Smooth muscle cell (in vitro differentiated cells): ENCODE results near the gene TRIM2. TPM values are rescaled to one million over a fixed set of nuclear protein-coding genes. Genes with fewer than 3 reads are reported as not detected.
A peak's percentile ranks its signal among the peaks of the same experiment; 100 is the strongest.

Experiments
- DNase-seq: peaks from one replicate; lab custom pipeline; 2025; ENCODE audit not compliant: unreplicated experiment; lab: John Stamatoyannopoulos, UW
- H2AFZ ChIP-seq: fragments of 200-600 bp; sonication (generic); 2 replicates; pipeline ENCODE4 v1.6.0; 2016; ENCODE audit warnings: antibody characterized with exemption, low read depth, mild to moderate bottlenecking
- H3F3A ChIP-seq: fragments of 200-600 bp; sonication (generic); 2 replicates; pipeline ENCODE4 v1.6.0; 2017; ENCODE audit warnings: antibody characterized with exemption, low read depth
- H3K27ac ChIP-seq: fragments of 200-600 bp; sonication (generic); 2 replicates; pipeline ENCODE4 v1.5.1; 2016; ENCODE audit warnings: low read depth, mild to moderate bottlenecking
- H3K27me3 ChIP-seq: fragments of 200-600 bp; sonication (generic); 2 replicates; pipeline ENCODE4 v1.6.1; 2016; ENCODE audit warnings: low read depth, mild to moderate bottlenecking
- H3K36me3 ChIP-seq: fragments of 200-600 bp; sonication (generic); 2 replicates; pipeline ENCODE4 v1.5.1; 2016; ENCODE audit warnings: low read depth
- H3K4me1 ChIP-seq: fragments of 200-600 bp; sonication (generic); 2 replicates; pipeline ENCODE4 v1.5.1; 2016; ENCODE audit warnings: low read depth
- H3K4me2 ChIP-seq: fragments of 200-600 bp; sonication (generic); 2 replicates; pipeline ENCODE4 v1.6.0; 2016; ENCODE audit warnings: mild to moderate bottlenecking
- H3K4me3 ChIP-seq: fragments of 200-600 bp; sonication (generic); 2 replicates; pipeline ENCODE4 v1.5.1; 2016; ENCODE audit warnings: mild to moderate bottlenecking
- H3K79me2 ChIP-seq: fragments of 200-600 bp; sonication (generic); 2 replicates; pipeline ENCODE4 v1.6.0; 2016; ENCODE audit warnings: low read depth, mild to moderate bottlenecking
- H3K9ac ChIP-seq: fragments of 200-600 bp; sonication (generic); 2 replicates; pipeline ENCODE4 v1.6.0; 2016; ENCODE audit warnings: low read depth
- H3K9me3 ChIP-seq: fragments of 200-600 bp; sonication (generic); replicated peaks from 2 replicates; pipeline ENCODE4 v1.5.1; 2016; ENCODE audit warnings: low read depth
- H4K20me1 ChIP-seq: fragments of 200-600 bp; sonication (generic); 2 replicates; pipeline ENCODE4 v1.6.0; 2016; ENCODE audit warnings: low read depth
- CTCF ChIP-seq: fragments of 200-600 bp; sonication (generic); IDR thresholded peaks from 2 replicates; pipeline ENCODE4 v1.5.1; 2017; ENCODE audit warnings: borderline replicate concordance, mild to moderate bottlenecking, antibody characterized with exemption; ENCODE audit not compliant: insufficient read depth, poor library complexity, severe bottlenecking
- WGBS: methylation state at CpG from one replicate; pipeline ENCODE4 v1.1.7; 2016; ENCODE audit warnings: low lambda C conversion rate; 5-methylcytosine and 5-hydroxymethylcytosine counted together
- polyA plus RNA-seq: library from polyadenylated mRNA; unstranded; fragments of >200 nt; fragmentation: Nextera tagmentation; extraction: Ambion mirVana; gene quantifications from 2 replicates; pipeline ENCODE4 v1.2.1, GENCODE V29; 2016
- total RNA-seq: library from RNA; depleted of rRNA; stranded (reverse); fragments of >200 nt; gene quantifications from 2 replicates; pipeline ENCODE4 v1.2.3, GENCODE V29; 2014

Gene TRIM2
- total and polyA plus RNA-seq, 2 experiments from 2014 or later = 9.1 to 33.4 TPM

GRCh38 chr4:153209410-153209809 lies 5.2 kb downstream of the TRIM2 start:
- no peak overlapping the region for H3K4me2 ChIP-seq
- no peaks in the 10 kb centered on the region for H3K36me3 ChIP-seq
- H3K4me3 ChIP-seq = no peak overlapping the region
- 50% methylated on average over 5 of the region's 5 CpGs for WGBS
- no peaks in the 10 kb centered on the region for H4K20me1 ChIP-seq
- H3K9me3 ChIP-seq = no peaks in the 10 kb centered on the region
- no peaks in the 10 kb centered on the region for H3K79me2 ChIP-seq
- H3K27me3 ChIP-seq = no peaks in the 10 kb centered on the region
- no peak overlapping the region for H3K9ac ChIP-seq
- H2AFZ ChIP-seq = no peak overlapping the region
- no peak for DNase-seq
- H3K27ac ChIP-seq = no peak overlapping the region
- TF ChIP-seq CTCF = no peak
- peaks cover 7% of the 10 kb centered on the region for H3F3A ChIP-seq
- peaks cover 27% of the 10 kb centered on the region for H3K4me1 ChIP-seq

- Histone ChIP-seq H3K79me2 (no peaks in the 10 kb centered on the region), H3K27ac (no peak overlapping the region), H3K4me3 (no peak overlapping the region), H3K9ac (no peak overlapping the region), H2AFZ (no peak overlapping the region), H3K4me1 (peaks cover 15% of the 10 kb centered on the region), H3F3A (peaks cover 7% of the 10 kb centered on the region), H3K9me3 (no peaks in the 10 kb centered on the region), H3K4me2 (no peak overlapping the region), H3K36me3 (no peaks in the 10 kb centered on the region), H4K20me1 (no peaks in the 10 kb centered on the region), H3K27me3 (no peaks in the 10 kb centered on the region)
- WGBS = 86% methylated on average over 1 of the region's 1 CpG
- no peak for DNase-seq
- TF ChIP-seq CTCF = no peak
Measured at GRCh38 chr4:153210727-153211126, 6.5 kb downstream of the TRIM2 start.

DNA sequence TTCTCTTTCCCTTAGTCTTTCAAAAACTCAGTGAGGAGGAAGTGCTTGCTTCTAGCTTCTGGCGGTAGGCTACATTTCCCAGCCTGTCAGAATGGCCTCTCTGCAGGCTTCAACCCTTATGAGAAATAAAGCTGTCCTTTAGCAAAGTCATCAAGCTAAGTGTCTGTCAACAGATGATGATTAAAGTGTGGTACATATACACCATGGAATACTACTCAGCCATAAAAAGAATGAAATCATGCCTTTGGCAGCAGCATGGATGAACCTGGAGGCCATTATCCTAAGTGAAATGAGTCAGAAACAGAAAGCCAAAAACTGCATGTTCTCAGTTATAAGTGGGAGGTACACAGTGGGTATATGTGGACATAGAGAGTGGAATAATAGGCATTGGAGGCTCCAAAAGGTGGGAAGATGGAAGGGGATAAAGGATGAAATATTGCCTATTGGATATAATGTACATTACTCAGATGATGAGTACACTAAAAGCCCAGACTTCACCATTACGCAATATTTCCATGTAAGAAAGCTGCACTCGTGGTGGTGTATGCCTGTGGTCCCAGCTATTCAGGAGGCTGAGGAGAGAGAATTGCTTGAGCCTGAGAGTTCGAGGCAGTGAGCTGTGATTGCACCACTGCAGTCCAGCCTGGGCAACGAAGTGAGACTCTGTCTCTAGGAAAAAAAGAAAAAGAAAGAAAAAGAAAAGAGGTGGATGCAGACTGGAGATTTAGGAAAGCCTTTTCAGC lies 7.9 kb downstream of the TRIM2 start:
- Histone ChIP-seq H3K4me2 (peak overlapping the region; percentile 24), H3K27ac (peak overlapping the region; percentile 57)

More for the DNA sequence above, 7.9 kb downstream of the TRIM2 start:
- no peaks in the 10 kb centered on the region for H3K36me3 ChIP-seq
- no peak for TF ChIP-seq CTCF
- H3K9ac ChIP-seq = no peak overlapping the region
- H3K79me2 ChIP-seq = no peaks in the 10 kb centered on the region
- peaks cover 11% of the 10 kb centered on the region for H3K4me1 ChIP-seq
- no peak overlapping the region for H2AFZ ChIP-seq
- no peaks in the 10 kb centered on the region for H4K20me1 ChIP-seq
- no peaks in the 10 kb centered on the region for H3K27me3 ChIP-seq
- WGBS = 38% methylated on average over 5 of the region's 5 CpGs
- DNase-seq = no peak
- no peaks in the 10 kb centered on the region for H3K9me3 ChIP-seq
- H3F3A ChIP-seq = peaks cover 7% of the 10 kb centered on the region
- H3K4me3 ChIP-seq = no peak overlapping the region
